Mesendoderm (in vitro differentiated cells): Measurements from ENCODE around the gene HDHD5.

ENCODE experiments used
- DNase-seq: peaks from one replicate; pipeline ENCODE4 v3.0.0; 2013
- H2AK5ac ChIP-seq: 2 replicates; pipeline ENCODE4 v1.6.1; 2013; ENCODE audit warnings: low read length, inconsistent platforms
- H2BK120ac ChIP-seq: 2 replicates; pipeline ENCODE4 v1.6.1; 2013; ENCODE audit warnings: low read depth, mild to moderate bottlenecking, low read length, moderate library complexity, mixed read lengths
- H2BK15ac ChIP-seq: replicated peaks from 2 replicates; pipeline ENCODE4 v1.6.1; 2013; ENCODE audit warnings: low read depth, mild to moderate bottlenecking, moderate library complexity
- H2BK5ac ChIP-seq: 2 replicates; pipeline ENCODE4 v1.6.1; 2013; ENCODE audit warnings: low read length, inconsistent platforms
- H3K18ac ChIP-seq: 2 replicates; pipeline ENCODE4 v1.6.1; 2013; ENCODE audit warnings: mild to moderate bottlenecking, low read length, mixed read lengths
- H3K23ac ChIP-seq: one replicate; pipeline ENCODE4 v1.6.1; 2013; ENCODE audit warnings: low read length
- H3K27ac ChIP-seq: 2 replicates; pipeline ENCODE4 v1.5.1; 2013; ENCODE audit warnings: low read depth, mild to moderate bottlenecking, inconsistent platforms, low read length, moderate library complexity
- H3K27me3 ChIP-seq: 2 replicates; pipeline ENCODE4 v1.6.1; 2013; ENCODE audit warnings: low read length, control low read depth, mild to moderate bottlenecking, inconsistent platforms; ENCODE audit not compliant: insufficient read depth, poor library complexity
- H3K36me3 ChIP-seq: 2 replicates; pipeline ENCODE4 v1.6.1; 2013; ENCODE audit warnings: low read length, inconsistent platforms; ENCODE audit not compliant: control insufficient read depth, insufficient read depth
- H3K4ac ChIP-seq: one replicate; pipeline ENCODE4 v1.6.1; 2013; ENCODE audit warnings: low read depth, mild to moderate bottlenecking, low read length, moderate library complexity
- H3K4me1 ChIP-seq: 2 replicates; pipeline ENCODE4 v1.6.1; 2013; ENCODE audit warnings: low read depth, low read length, inconsistent platforms; ENCODE audit not compliant: control insufficient read depth
- H3K4me2 ChIP-seq: 2 replicates; pipeline ENCODE4 v1.6.1; 2013; ENCODE audit warnings: low read length
- H3K4me3 ChIP-seq: 2 replicates; pipeline ENCODE4 v1.5.1; 2013; ENCODE audit warnings: mild to moderate bottlenecking, low read length
- H3K56ac ChIP-seq: one replicate; pipeline ENCODE4 v1.6.1; 2013; ENCODE audit warnings: low read length
- H3K79me1 ChIP-seq: 2 replicates; pipeline ENCODE4 v1.6.1; 2013; ENCODE audit warnings: low read length, inconsistent platforms
- H3K79me2 ChIP-seq: 2 replicates; pipeline ENCODE4 v1.6.1; 2013; ENCODE audit warnings: mild to moderate bottlenecking, low read length; ENCODE audit not compliant: control insufficient read depth, insufficient read depth
- H3K9ac ChIP-seq: 2 replicates; pipeline ENCODE4 v1.6.1; 2013; ENCODE audit warnings: low read length, inconsistent platforms
- H4K5ac ChIP-seq: one replicate; pipeline ENCODE4 v1.6.1; 2013; ENCODE audit warnings: low read length
- H4K8ac ChIP-seq: one replicate; pipeline ENCODE4 v1.6.1; 2013; ENCODE audit warnings: low read depth, mild to moderate bottlenecking, control low read depth, low read length, moderate library complexity
- WGBS: extraction: QIAGEN DNeasy Blood & Tissue Kit; methylation state at CpG from one replicate; pipeline ENCODE4 v1.1.7; 2013; ENCODE audit warnings: low lambda C conversion rate, missing lambda C conversion rate; ENCODE audit not compliant: insufficient coverage; ENCODE audit errors: extremely low coverage; 5-methylcytosine and 5-hydroxymethylcytosine counted together

Gene HDHD5

GRCh38 chr22:17095538-17095937, 63.5 kb downstream of the HDHD5 start:
- Histone ChIP-seq H4K5ac (no peak overlapping the region), H4K8ac (no peak overlapping the region), H2BK15ac (no peak overlapping the region), H3K36me3 (peaks cover 2% of the 10 kb centered on the region), H3K79me2 (peaks cover 5% of the 10 kb centered on the region), H2AK5ac (no peak overlapping the region), H3K56ac (no peak overlapping the region), H2BK5ac (no peak overlapping the region), H2BK120ac (no peak overlapping the region), H3K79me1 (peaks cover 10% of the 10 kb centered on the region), H3K4me2 (no peak overlapping the region), H3K4me3 (no peak overlapping the region), H3K4me1 (no peaks in the 10 kb centered on the region), H3K4ac (no peak overlapping the region), H3K27ac (no peak overlapping the region), H3K23ac (no peak overlapping the region), H3K27me3 (no peaks in the 10 kb centered on the region), H3K9ac (no peak overlapping the region), H3K18ac (no peak overlapping the region)
- DNase-seq: no peak
- WGBS: no CpG with 5 or more reads among the region's 6 CpGs

GRCh38 chr22:17093081-17093480, 66.0 kb downstream of the HDHD5 start:
- no peaks in the 10 kb centered on the region for H3K4me1 ChIP-seq
- H3K23ac ChIP-seq: no peak overlapping the region
- no peak overlapping the region for H3K27ac ChIP-seq
- no peak overlapping the region for H2AK5ac ChIP-seq
- H2BK120ac ChIP-seq: no peak overlapping the region
- no CpG with 5 or more reads among the region's 3 CpGs for WGBS
- H2BK5ac ChIP-seq: no peak overlapping the region
- no peak overlapping the region for H2BK15ac ChIP-seq
- peaks cover 10% of the 10 kb centered on the region for H3K79me1 ChIP-seq
- no peak for DNase-seq
- no peak overlapping the region for H3K56ac ChIP-seq
- H3K4ac ChIP-seq: no peak overlapping the region
- H3K79me2 ChIP-seq: peaks cover 5% of the 10 kb centered on the region
- no peak overlapping the region for H3K4me2 ChIP-seq
- no peaks in the 10 kb centered on the region for H3K36me3 ChIP-seq
- no peak overlapping the region for H4K8ac ChIP-seq
- no peak overlapping the region for H3K4me3 ChIP-seq
- H3K27me3 ChIP-seq: no peaks in the 10 kb centered on the region
- no peak overlapping the region for H3K18ac ChIP-seq
- no peak overlapping the region for H3K9ac ChIP-seq
- no peak overlapping the region for H4K5ac ChIP-seq

- Histone ChIP-seq H2BK15ac (no peak overlapping the region), H3K27ac (no peak overlapping the region), H2AK5ac (no peak overlapping the region), H2BK120ac (no peak overlapping the region), H3K27me3 (no peaks in the 10 kb centered on the region), H3K4ac (no peak overlapping the region), H3K9ac (no peak overlapping the region), H2BK5ac (no peak overlapping the region), H3K18ac (no peak overlapping the region), H4K5ac (no peak overlapping the region), H3K4me1 (no peaks in the 10 kb centered on the region), H3K4me3 (no peak overlapping the region), H3K56ac (no peak overlapping the region), H3K23ac (no peak overlapping the region), H3K36me3 (no peaks in the 10 kb centered on the region), H3K79me1 (peaks cover 13% of the 10 kb centered on the region), H4K8ac (no peak overlapping the region), H3K4me2 (no peak overlapping the region), H3K79me2 (peaks cover 6% of the 10 kb centered on the region)
- no peak for DNase-seq
- no CpG with 5 or more reads among the region's 4 CpGs for WGBS
These were observed 67.2 kb downstream of the HDHD5 start for GRCh38 chr22:17091851-17092250.

GRCh38 chr22:17090550-17090949, 68.5 kb downstream of the HDHD5 start:
- Histone ChIP-seq H3K56ac (no peak overlapping the region), H3K9ac (no peak overlapping the region), H3K36me3 (no peaks in the 10 kb centered on the region), H4K5ac (no peak overlapping the region), H4K8ac (no peak overlapping the region), H3K27me3 (no peaks in the 10 kb centered on the region), H3K18ac (no peak overlapping the region), H3K4ac (no peak overlapping the region), H2BK5ac (no peak overlapping the region), H3K27ac (no peak overlapping the region), H2AK5ac (no peak overlapping the region), H2BK15ac (no peak overlapping the region), H3K23ac (no peak overlapping the region), H3K79me1 (peaks cover 10% of the 10 kb centered on the region), H3K4me2 (no peak overlapping the region), H2BK120ac (no peak overlapping the region), H3K4me1 (no peaks in the 10 kb centered on the region), H3K4me3 (no peak overlapping the region), H3K79me2 (peaks cover 3% of the 10 kb centered on the region)
- DNase-seq: no peak
